SK-N-SH (cell line): ENCODE results near the gene LRRC56. TPM values are rescaled to one million over a fixed set of nuclear protein-coding genes. Genes with fewer than 3 reads are reported as not detected.

ENCODE experiments used
- CTCF ChIA-PET: fragments of 300-600, 350-600 bp; formaldehyde crosslinking; extraction: SDS; loops from one replicate; lab custom pipeline; 2021; lab: Yijun Ruan, JAX
- POLR2A ChIA-PET: fragments of 350-600 bp; sonication (Branson Sonifier 250); formaldehyde crosslinking; extraction: SDS; loops from one replicate; lab custom pipeline; 2020; ENCODE audit warnings: antibody characterized with exemption, inconsistent platforms; lab: Yijun Ruan, JAX
- DNase-seq: peaks from one replicate; pipeline ENCODE4 v3.0.0; 2012
- H2AFZ ChIP-seq: fragments of 200-600 bp; sonication (generic); 2 replicates; pipeline ENCODE4 v1.8.1; 2016; ENCODE audit warnings: antibody characterized with exemption, mild to moderate bottlenecking, low read depth
- H3F3A ChIP-seq: fragments of 200-600 bp; sonication (generic); replicated peaks from 2 replicates; pipeline ENCODE3; 2016; ENCODE audit warnings: antibody characterized with exemption, mild to moderate bottlenecking; ENCODE audit not compliant: insufficient read depth
- H3K27ac ChIP-seq, 2 experiments: fragments of 200-500 bp in 1 of 2; fragments of 200-600 bp in 1 of 2; sonication (Bioruptor generic) in 1 of 2; sonication (generic), shearing (Covaris generic) in 1 of 2; 2 replicates each; pipeline versions ENCODE4 v1.5.1 to v1.6.1; 2014 to 2016; ENCODE audit warnings: low read depth in 2 of 2, inconsistent platforms in 1 of 2, low read length in 1 of 2, mild to moderate bottlenecking in 1 of 2, mixed read lengths in 1 of 2
- H3K27me3 ChIP-seq: fragments of 200-600 bp; sonication (generic), shearing (Covaris generic); 2 replicates; pipeline ENCODE4 v1.6.1; 2016; ENCODE audit warnings: mixed run types; ENCODE audit not compliant: insufficient read depth
- H3K36me3 ChIP-seq, 2 experiments: fragments of 200-500 bp in 1 of 2; fragments of 200-600 bp in 1 of 2; sonication (Bioruptor generic) in 1 of 2; sonication (generic) in 1 of 2; replicated peaks in 1 of 2; 2 replicates each; pipeline versions ENCODE3 to v1.5.1; 2014 to 2016; ENCODE audit warnings: low read length in 1 of 2, mild to moderate bottlenecking in 1 of 2; ENCODE audit not compliant: insufficient read depth in 2 of 2, control insufficient read depth in 1 of 2
- H3K4me1 ChIP-seq, 2 experiments: fragments of 200-500 bp in 1 of 2; fragments of 200-600 bp in 1 of 2; sonication (Bioruptor generic) in 1 of 2; sonication (generic), shearing (Covaris generic) in 1 of 2; 2 replicates each; pipeline versions ENCODE4 v1.5.1 to v1.6.1; 2014 to 2016; ENCODE audit warnings: low read depth in 1 of 2, low read length in 1 of 2, mixed run types in 1 of 2; ENCODE audit not compliant: insufficient read depth in 2 of 2, control insufficient read depth in 1 of 2
- H3K4me2 ChIP-seq: fragments of 200-600 bp; sonication (generic), shearing (Covaris generic); 2 replicates; pipeline ENCODE4 v1.6.1; 2017; ENCODE audit warnings: mixed run types
- H3K4me3 ChIP-seq, 2 experiments: fragments of 200-500 bp in 1 of 2; fragments of 200-600 bp in 1 of 2; sonication (Bioruptor generic) in 1 of 2; sonication (generic), shearing (Covaris generic) in 1 of 2; 2 replicates each; pipeline versions ENCODE4 v1.5.1 to v1.8.1; 2014 to 2016; ENCODE audit warnings: low read depth in 2 of 2, inconsistent platforms in 1 of 2, low read length in 1 of 2, mild to moderate bottlenecking in 1 of 2, mixed read lengths in 1 of 2, moderate library complexity in 1 of 2
- H3K79me2 ChIP-seq: fragments of 200-600 bp; sonication (generic); 2 replicates; pipeline ENCODE4 v1.8.1; 2017; ENCODE audit warnings: mild to moderate bottlenecking; ENCODE audit not compliant: insufficient read depth
- H3K9ac ChIP-seq: fragments of 200-600 bp; sonication (generic); 2 replicates; pipeline ENCODE4 v1.6.1; 2017; ENCODE audit warnings: mixed run types
- H3K9me2 ChIP-seq: fragments of 200-600 bp; sonication (generic); 2 replicates; pipeline ENCODE4 v1.6.1; 2017; ENCODE audit warnings: mixed run types
- H3K9me3 ChIP-seq: fragments of 200-600 bp; sonication (generic); 2 replicates; pipeline ENCODE4 v1.6.1; 2017; ENCODE audit warnings: mixed run types, mild to moderate bottlenecking, moderate library complexity
- H4K20me1 ChIP-seq: fragments of 200-600 bp; sonication (generic); 2 replicates; pipeline ENCODE4 v1.6.1; 2017; ENCODE audit warnings: mild to moderate bottlenecking, mixed run types; ENCODE audit not compliant: insufficient read depth
- FOSL2 ChIP-seq: IDR thresholded peaks from 2 replicates; pipeline ENCODE4 v1.4.0; 2012; ENCODE audit warnings: low read depth, mild to moderate bottlenecking, moderate library complexity, borderline replicate concordance
- FOXM1 ChIP-seq: IDR thresholded peaks from 2 replicates; pipeline ENCODE4 v1.4.0; 2012; ENCODE audit warnings: low read depth, mild to moderate bottlenecking
- GABPA ChIP-seq: IDR thresholded peaks from 2 replicates; pipeline ENCODE4 v1.4.0; 2012; ENCODE audit warnings: low read depth, mild to moderate bottlenecking
- JUND ChIP-seq: IDR thresholded peaks from 2 replicates; pipeline ENCODE4 v1.4.0; 2012
- MEF2A ChIP-seq: IDR thresholded peaks from 2 replicates; pipeline ENCODE4 v1.4.0; 2012; ENCODE audit warnings: low read depth, borderline replicate concordance
- MXI1 ChIP-seq: IDR thresholded peaks from 2 replicates; pipeline ENCODE4 v1.6.1; 2012; ENCODE audit warnings: mild to moderate bottlenecking, low read depth, low read length, improper control_type of control experiment
- NFIC ChIP-seq: IDR thresholded peaks from 2 replicates; pipeline ENCODE4 v1.4.0; 2012; ENCODE audit warnings: borderline replicate concordance
- NRF1 ChIP-seq: IDR thresholded peaks from 2 replicates; pipeline ENCODE4 v1.6.1; 2012; ENCODE audit warnings: low read depth, mild to moderate bottlenecking, low read length
- POLR2AphosphoS5 ChIP-seq: IDR thresholded peaks from 2 replicates; pipeline ENCODE4 v1.6.1; 2012; ENCODE audit warnings: low read depth, low read length
- RAD21 ChIP-seq: IDR thresholded peaks from 2 replicates; pipeline ENCODE4 v1.6.1; 2012; ENCODE audit warnings: mild to moderate bottlenecking, low read length
- RCOR1 ChIP-seq: fragments of 150-350 bp; IDR thresholded peaks from 2 replicates; pipeline ENCODE4 v1.6.1; 2017; ENCODE audit warnings: antibody characterized with exemption, low read length
- RXRA ChIP-seq: IDR thresholded peaks from 2 replicates; pipeline ENCODE4 v1.4.0; 2012; ENCODE audit warnings: low read depth, mild to moderate bottlenecking, borderline replicate concordance
- SMC3 ChIP-seq: IDR thresholded peaks from 2 replicates; pipeline ENCODE4 v1.6.1; 2012; ENCODE audit warnings: low read depth, low read length, improper control_type of control experiment
- TAF1 ChIP-seq: IDR thresholded peaks from 2 replicates; pipeline ENCODE4 v1.6.1; 2012; ENCODE audit warnings: low read depth, mild to moderate bottlenecking, low read length, moderate library complexity, borderline replicate concordance
- YY1 ChIP-seq: IDR thresholded peaks from 2 replicates; pipeline ENCODE4 v1.4.0; 2012; ENCODE audit warnings: low read depth, mild to moderate bottlenecking
- WGBS: methylation state at CpG from one replicate; pipeline ENCODE4 v1.1.6; 2017; ENCODE audit warnings: low lambda C conversion rate; 5-methylcytosine and 5-hydroxymethylcytosine counted together
- polyA plus RNA-seq, 3 experiments: library from polyadenylated mRNA; depleted of rRNA; stranded (reverse); fragments of >200 nt; gene quantifications; 2 replicates each; pipeline ENCODE4 v1.2.3, GENCODE V29; 2012
- TF ChIP-seq, protein P1 (sequence below): IDR thresholded peaks from 2 replicates; pipeline ENCODE4 v1.4.0; 2012; ENCODE audit warnings: low read depth, borderline replicate concordance

LRRC56 gene
- polyA plus RNA-seq, 1 of the 3 experiments (the other 2 are of a cell fraction) = 1.2 TPM

GRCh38 chr11:592501-592900 lies 55.2 kb downstream of the LRRC56 start (continued):
- TF ChIP-seq TAF1 (no peak), RXRA (no peak)

DNA sequence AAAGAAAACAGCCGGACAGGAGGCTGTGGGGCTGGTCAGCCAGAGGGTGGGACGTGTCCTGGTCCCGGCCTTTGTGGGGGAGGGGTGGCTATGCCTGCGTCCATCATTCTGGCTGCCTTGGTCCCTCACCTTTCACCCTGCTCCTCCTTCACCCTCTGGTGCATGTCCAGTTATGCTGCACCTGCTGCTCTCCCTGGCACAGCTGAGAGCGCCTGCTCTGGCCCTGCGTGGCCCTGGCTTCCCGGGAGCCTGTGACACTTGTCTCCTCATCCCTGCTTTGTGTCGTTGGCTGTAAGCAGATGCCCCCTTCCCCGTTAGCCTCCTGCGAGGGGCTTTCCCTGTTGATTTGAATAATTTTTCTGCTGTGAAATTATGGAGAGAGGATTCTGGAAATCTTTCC lies 55.6 kb downstream of the LRRC56 start:
- H3K4me2 ChIP-seq = no peak overlapping the region
- H3K27me3 ChIP-seq = no peaks in the 10 kb centered on the region
- ChIA-PET POLR2A (no interaction called here), CTCF (no interaction called here)
- H2AFZ ChIP-seq = no peak overlapping the region
- no peak overlapping the region for H3K27ac ChIP-seq
- H3K9me3 ChIP-seq = no peaks in the 10 kb centered on the region
- DNase-seq = no peak
- H3K79me2 ChIP-seq = peaks cover 51% of the 10 kb centered on the region
- WGBS = 90% methylated on average over 9 of the region's 10 CpGs
- TF ChIP-seq GABPA (no peak), FOSL2 (no peak), NFIC (no peak), SMC3 (no peak), RXRA (no peak), NRF1 (no peak), TAF1 (no peak), MXI1 (no peak)
- H4K20me1 ChIP-seq = peaks cover 44% of the 10 kb centered on the region
- H3K36me3 ChIP-seq = peaks cover 40 to 71% of the 10 kb centered on the region in 2 experiments
- H3K9ac ChIP-seq = no peak overlapping the region
- no peaks in the 10 kb centered on the region for H3K9me2 ChIP-seq
- H3F3A ChIP-seq = peaks cover 5% of the 10 kb centered on the region
- no peaks in the 10 kb centered on the region for H3K4me1 ChIP-seq
- H3K4me3 ChIP-seq = no peak overlapping the region

GRCh38 chr11:593347-593746 lies 56.0 kb downstream of the LRRC56 start:
- Histone ChIP-seq H3K4me3 (no peak overlapping the region), H3F3A (peaks cover 1% of the 10 kb centered on the region), H3K27ac (no peak overlapping the region), H3K9ac (no peak overlapping the region), H3K9me2 (no peaks in the 10 kb centered on the region), H4K20me1 (peaks cover 40% of the 10 kb centered on the region), H3K4me1 (no peaks in the 10 kb centered on the region), H3K79me2 (peaks cover 46% of the 10 kb centered on the region), H3K27me3 (no peaks in the 10 kb centered on the region), H3K9me3 (no peaks in the 10 kb centered on the region), H3K36me3 (peaks cover 37 to 72% of the 10 kb centered on the region in 2 experiments), H2AFZ (no peak overlapping the region), H3K4me2 (no peak overlapping the region)
- CTCF ChIA-PET = no interaction called here
- POLR2A ChIA-PET = no interaction called here
- no peak for TF ChIP-seq MEF2A
- TF ChIP-seq JUND = no peak
- TF ChIP-seq FOXM1 = no peak
- TF ChIP-seq, protein P1, sequence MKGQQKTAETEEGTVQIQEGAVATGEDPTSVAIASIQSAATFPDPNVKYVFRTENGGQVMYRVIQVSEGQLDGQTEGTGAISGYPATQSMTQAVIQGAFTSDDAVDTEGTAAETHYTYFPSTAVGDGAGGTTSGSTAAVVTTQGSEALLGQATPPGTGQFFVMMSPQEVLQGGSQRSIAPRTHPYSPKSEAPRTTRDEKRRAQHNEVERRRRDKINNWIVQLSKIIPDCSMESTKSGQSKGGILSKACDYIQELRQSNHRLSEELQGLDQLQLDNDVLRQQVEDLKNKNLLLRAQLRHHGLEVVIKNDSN = no peak
- no peak for TF ChIP-seq RXRA
- no peak for TF ChIP-seq RCOR1
- no peak for TF ChIP-seq RAD21
- TF ChIP-seq POLR2AphosphoS5 = no peak
- no peak for TF ChIP-seq YY1
- TF ChIP-seq, all 33 proteins: peak for 0
- WGBS = 97% methylated on average over 21 of the region's 21 CpGs
- no peak for DNase-seq
